ENCODE measurements around the gene PDE4D. TPM values are rescaled to one million over a fixed set of nuclear protein-coding genes. Genes with fewer than 3 reads are reported as not detected.

PDE4D gene
- total and polyA plus RNA-seq, 8 donors = 1.5 to 7.1 (median 3.1) TPM

DNA sequence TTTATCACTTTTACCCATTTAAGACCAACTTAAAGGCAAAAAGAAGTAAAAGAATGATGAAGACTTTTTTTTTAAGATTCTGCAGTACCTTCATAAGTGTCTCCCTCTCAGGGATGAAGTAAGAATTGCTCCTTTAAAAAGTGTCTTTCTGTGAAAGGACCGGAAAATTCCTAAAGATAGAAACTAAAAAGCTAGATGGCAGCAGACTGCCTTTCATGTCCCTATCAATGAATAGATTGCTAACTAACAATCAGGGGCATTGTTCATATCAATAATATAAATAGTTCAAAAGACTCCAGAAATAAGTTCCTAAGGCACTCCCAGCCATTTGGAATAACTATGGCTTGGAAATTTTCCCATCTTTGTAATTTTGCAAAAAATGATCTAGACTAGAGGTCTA lies 558.0 kb downstream of the PDE4D start:
- H3K27me3 ChIP-seq = no peaks in the 10 kb centered on the region
- no peak overlapping the region for H3K4me3 ChIP-seq
- DNase-seq = no peak
- 52 to 73% methylated on average over 1 of the region's 1 CpG for WGBS, 2 donors
- FAIRE-seq = no peak
- intact Hi-C loops (cut with DNase I) = no loop called here
- H3K36me3 ChIP-seq = no peaks in the 10 kb centered on the region
- ATAC-seq = no peak
- H3K27ac ChIP-seq = no peak overlapping the region
- TF ChIP-seq, protein P1, sequence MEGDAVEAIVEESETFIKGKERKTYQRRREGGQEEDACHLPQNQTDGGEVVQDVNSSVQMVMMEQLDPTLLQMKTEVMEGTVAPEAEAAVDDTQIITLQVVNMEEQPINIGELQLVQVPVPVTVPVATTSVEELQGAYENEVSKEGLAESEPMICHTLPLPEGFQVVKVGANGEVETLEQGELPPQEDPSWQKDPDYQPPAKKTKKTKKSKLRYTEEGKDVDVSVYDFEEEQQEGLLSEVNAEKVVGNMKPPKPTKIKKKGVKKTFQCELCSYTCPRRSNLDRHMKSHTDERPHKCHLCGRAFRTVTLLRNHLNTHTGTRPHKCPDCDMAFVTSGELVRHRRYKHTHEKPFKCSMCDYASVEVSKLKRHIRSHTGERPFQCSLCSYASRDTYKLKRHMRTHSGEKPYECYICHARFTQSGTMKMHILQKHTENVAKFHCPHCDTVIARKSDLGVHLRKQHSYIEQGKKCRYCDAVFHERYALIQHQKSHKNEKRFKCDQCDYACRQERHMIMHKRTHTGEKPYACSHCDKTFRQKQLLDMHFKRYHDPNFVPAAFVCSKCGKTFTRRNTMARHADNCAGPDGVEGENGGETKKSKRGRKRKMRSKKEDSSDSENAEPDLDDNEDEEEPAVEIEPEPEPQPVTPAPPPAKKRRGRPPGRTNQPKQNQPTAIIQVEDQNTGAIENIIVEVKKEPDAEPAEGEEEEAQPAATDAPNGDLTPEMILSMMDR (IDR thresholded peaks at IDR 0.05) = no peak
- no peaks in the 10 kb centered on the region for H3K9me3 ChIP-seq
- no peaks in the 10 kb centered on the region for H3K4me1 ChIP-seq

DNA sequence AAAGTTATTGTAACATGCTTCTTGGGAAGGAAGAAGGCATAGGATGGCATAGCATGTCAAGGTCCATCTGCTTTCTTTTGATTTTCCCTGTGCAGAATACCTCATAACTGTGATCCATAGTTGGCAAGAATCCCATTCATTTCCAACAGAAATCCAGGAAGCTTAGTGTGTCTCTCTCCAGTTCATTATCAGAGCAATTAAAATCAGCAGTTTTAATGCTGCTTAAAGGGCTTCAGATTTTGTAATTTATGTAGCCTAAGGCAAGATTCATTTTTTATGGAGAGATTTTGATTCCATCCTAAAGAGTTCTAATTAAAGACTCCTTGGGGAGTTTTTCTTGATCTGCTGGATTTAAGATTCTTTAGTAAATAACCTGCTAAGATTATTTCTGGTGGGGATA lies 560.1 kb downstream of the PDE4D start:
- TF ChIP-seq, protein P1 (IDR thresholded peaks at IDR 0.05) = no peak
- H3K27ac ChIP-seq = no peak overlapping the region
- intact Hi-C loops (cut with DNase I) = no loop called here
- no peaks in the 10 kb centered on the region for H3K36me3 ChIP-seq
- no peaks in the 10 kb centered on the region for H3K4me1 ChIP-seq
- no peaks in the 10 kb centered on the region for H3K27me3 ChIP-seq
- ATAC-seq = no peak
- no peak for DNase-seq
- no peak overlapping the region for H3K4me3 ChIP-seq
- H3K9me3 ChIP-seq = no peaks in the 10 kb centered on the region
- FAIRE-seq = no peak

DNA sequence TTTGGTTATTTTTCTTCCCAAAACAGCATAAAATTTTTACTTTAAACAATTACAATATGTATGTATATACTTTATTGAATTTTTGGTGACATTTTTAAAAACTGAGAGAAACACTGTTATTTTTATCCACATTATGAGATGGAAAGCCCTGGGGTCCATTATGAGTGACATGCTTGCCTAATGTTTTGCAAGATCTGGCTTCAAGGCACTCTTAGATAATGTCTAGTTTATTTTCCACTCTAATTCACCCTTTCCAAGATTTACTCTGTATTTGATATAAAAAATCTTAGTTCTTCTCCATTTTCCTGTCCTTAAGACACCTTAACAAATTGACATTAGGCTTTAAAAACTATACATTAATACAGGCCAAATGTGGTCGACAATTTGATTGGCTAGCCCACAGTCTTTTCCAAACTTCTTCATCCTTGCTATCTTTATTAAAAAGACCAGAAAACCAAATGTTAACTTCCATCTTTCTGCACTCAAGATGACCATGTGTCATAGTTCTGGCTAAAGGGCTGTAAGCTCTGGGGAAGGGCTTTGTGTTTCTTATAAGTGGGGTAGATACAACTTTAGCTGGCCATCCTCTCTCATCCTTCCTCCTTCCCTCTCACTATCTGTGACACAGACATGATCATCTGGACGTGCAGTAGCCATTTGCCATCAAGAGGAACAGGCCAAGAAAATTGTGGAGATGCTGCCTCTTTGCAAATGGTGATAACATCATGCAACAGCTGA lies 561.1 kb downstream of the PDE4D start:
- H3K4me1 ChIP-seq = no peaks in the 10 kb centered on the region
- H3K9me3 ChIP-seq = no peaks in the 10 kb centered on the region
- TF ChIP-seq, protein P1 (IDR thresholded peaks at IDR 0.05) = no peak
- no peaks in the 10 kb centered on the region for H3K36me3 ChIP-seq
- no peak overlapping the region for H3K4me3 ChIP-seq
- 81% methylated on average over 2 of the region's 2 CpGs for WGBS, 2 donors
- FAIRE-seq (no peak), DNase-seq (no peak), ATAC-seq (no peak)
- H3K27me3 ChIP-seq = no peaks in the 10 kb centered on the region
- intact Hi-C loops (cut with DNase I) = no loop called here
- no peak overlapping the region for H3K27ac ChIP-seq

DNA sequence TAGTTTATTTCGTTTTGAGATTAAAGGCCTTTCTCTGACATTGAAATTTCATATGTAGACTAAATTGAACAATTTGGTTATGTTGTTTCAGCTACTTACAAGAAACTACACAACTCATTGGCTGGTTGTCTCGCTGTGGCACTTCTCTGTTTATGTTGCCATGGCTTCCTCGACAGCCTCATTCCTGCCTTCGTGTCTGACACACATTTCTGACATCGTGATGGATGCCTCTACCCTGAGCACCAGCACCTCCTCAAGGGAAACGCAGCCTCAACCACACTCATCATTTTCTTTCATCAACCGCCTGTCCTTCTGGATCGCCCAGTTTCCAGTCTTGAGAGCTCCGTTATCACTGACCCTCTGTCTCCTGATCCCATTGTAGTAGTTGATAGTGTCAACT lies 562.8 kb downstream of the PDE4D start:
- intact Hi-C loops (cut with DNase I) = no loop called here
- ATAC-seq (no peak), FAIRE-seq (no peak), DNase-seq (no peak)
- Histone ChIP-seq H3K4me3 (no peak overlapping the region), H3K27ac (no peak overlapping the region), H3K4me1 (no peaks in the 10 kb centered on the region), H3K36me3 (no peaks in the 10 kb centered on the region), H3K27me3 (no peaks in the 10 kb centered on the region), H3K9me3 (no peaks in the 10 kb centered on the region)
- TF ChIP-seq, protein P1 (IDR thresholded peaks at IDR 0.05) = no peak
- WGBS, 2 donors = 85% methylated on average over 9 of the region's 9 CpGs

DNA sequence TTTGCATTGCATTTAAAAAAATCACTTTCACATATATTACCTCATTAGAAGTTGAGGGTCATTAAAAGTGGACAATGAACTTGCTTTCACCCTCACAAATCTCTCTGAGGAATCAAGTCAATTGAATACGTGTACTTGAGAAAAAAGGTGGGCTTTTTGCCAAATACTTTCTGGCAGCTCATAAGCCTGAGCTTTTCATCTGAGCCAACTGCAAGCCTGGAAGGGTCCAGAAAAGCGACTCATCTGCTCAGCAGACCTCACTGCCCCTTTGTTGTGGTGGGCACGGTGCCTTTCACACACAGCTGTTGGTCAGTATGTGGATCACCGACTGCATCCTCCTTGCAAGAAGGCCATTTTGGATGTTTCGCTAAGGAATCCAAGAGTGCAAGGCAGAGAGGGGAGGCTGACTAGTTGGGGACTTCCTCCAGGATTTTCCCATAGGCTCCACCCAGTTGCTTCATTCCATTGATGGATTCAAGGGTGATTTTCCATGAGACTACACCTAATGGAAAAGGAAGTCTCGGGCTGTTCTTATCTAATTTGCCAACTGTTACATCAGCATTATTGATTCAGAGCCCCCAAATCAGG lies 564.7 kb downstream of the PDE4D start:
- intact Hi-C loops (cut with DNase I) = no loop called here

More for the DNA sequence above, 564.7 kb downstream of the PDE4D start:
- DNase-seq (no peak), ATAC-seq (peak in 1 of 4 donors; percentile 51), FAIRE-seq (no peak)
- no peak overlapping the region for H3K4me3 ChIP-seq
- no peaks in the 10 kb centered on the region for H3K36me3 ChIP-seq
- H3K27me3 ChIP-seq = no peaks in the 10 kb centered on the region
- H3K4me1 ChIP-seq = no peaks in the 10 kb centered on the region
- TF ChIP-seq, protein P1 (IDR thresholded peaks at IDR 0.05) = no peak
- WGBS, 2 donors = 70 to 71% methylated on average over 6 of the region's 6 CpGs
- H3K9me3 ChIP-seq = no peaks in the 10 kb centered on the region
- no peak overlapping the region for H3K27ac ChIP-seq

All from pancreas (tissue), 10 donors.